GM19438 (cell line): ENCODE data around the gene SLC43A2.
"Not testable (repeated sequence)": the region's sequence is repeated elsewhere in the genome, so short reads cannot be mapped to it uniquely, and the experiment has no call there.

Experiments used
- ATAC-seq: cut with Tn5 transposase; IDR thresholded peaks from one replicate; pipeline ENCODE4 v1.9.1; 2021; ENCODE audit warnings: low read depth; ENCODE audit not compliant: unreplicated experiment

The SLC43A2 gene

GRCh38 chr17:1627982-1628855, at the start of gene SLC43A2:
Gene SLC43A2 (minus strand): TSS chr17:1628834. CDS start chr17:1627874, 960 bp downstream.
- ATAC-seq: peak; percentile 45

GRCh38 chr17:1676401-1676800, 47.8 kb upstream of the SLC43A2 start:
- no peak for ATAC-seq

DNA sequence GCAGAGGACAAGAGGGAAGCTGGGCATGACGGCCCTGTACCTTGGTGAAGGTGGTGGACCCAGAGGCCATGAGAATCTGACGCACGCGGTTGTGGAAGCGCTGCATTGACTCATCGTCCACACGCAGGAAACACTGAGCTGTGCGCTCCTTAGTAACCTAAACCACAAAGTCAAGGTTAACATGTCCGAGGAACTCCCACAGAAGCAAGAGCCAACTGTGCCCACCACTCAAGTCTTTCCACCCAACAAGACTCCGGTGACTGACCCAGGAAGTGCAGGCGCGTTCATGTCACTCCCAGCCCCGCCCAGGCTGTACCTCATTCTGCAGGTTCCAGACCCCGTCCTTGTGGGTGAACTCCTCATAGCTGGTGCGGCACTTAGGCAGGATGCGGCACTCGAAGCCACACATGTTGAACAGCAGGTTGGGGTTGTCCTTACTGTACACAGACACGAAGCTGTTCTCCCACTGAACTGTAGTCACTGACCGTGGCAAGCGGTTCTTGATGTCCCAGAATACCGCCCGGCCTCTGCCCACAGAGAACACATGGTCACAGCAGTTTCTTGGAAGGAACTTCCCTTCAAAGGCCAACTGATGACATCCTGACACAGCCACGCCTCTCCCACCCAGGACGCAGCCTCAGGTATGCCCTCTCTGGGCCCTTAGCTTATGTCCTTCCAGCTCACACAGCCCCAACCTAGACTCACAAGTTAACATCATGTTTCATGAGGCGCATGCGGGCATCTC, 44.6 kb upstream of the SLC43A2 start:
- no peak for ATAC-seq

DNA sequence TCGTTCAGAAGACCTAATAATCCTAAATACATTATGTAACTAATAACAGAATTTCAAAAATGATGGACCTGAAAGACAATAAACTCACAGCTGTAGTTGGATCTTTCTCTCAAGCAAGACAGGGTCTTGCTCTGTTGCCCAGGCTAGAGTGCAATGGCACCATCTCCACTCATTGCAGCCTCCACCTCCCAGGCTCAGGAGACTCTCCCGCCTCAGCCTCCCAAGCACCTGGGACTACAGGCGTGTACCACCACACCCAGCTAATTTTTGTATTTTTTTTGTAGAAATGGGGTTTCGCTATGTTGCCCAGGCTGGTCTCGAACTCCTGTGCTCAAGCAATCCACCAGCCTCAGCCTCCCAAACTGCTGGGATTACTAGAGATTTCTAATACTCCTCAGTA, 35.3 kb upstream of the SLC43A2 start:
- not testable (repeated sequence) for ATAC-seq

DNA sequence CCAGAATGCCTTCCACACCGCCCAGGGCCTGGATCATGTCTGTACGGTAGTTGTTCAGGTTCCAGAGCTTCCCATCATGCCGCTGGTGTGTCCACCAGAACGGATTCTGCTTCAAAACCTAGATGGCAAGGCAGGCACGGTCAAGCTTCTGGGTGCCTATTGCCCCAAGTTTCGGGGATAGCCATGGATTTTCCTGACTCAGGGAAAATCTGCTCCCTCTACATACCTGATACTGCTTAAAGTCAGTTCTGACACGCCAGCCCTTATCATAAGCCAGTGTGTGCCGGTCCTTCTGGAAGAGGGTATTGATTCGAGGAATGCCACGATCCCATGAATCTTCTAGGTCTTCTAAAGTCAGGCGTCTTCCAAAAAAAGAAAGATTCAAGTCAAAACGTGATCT, 32.4 kb upstream of the SLC43A2 start:
- no peak for ATAC-seq

GRCh38 chr17:1658100-1658499, 29.5 kb upstream of the SLC43A2 start:
- ATAC-seq: no peak

- no peak for ATAC-seq
These were observed 25.1 kb upstream of the SLC43A2 start for GRCh38 chr17:1653735-1654134.

GRCh38 chr17:1652794-1653193, 24.2 kb upstream of the SLC43A2 start:
- not testable (repeated sequence) for ATAC-seq

DNA sequence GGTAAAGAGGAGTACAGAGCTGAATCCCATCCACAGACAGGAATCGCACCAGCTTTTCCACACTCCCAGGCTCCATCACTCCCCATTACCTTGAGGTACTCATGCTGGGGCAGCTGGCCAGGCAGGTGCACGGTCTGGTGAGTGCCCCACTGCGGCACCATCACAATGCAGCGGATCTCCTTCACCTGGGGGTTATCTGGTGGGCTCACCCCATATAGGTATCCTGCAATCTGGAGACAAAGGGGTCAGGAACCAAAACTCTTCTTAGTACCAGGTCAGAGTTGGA, 22.9 kb upstream of the SLC43A2 start:
- no peak for ATAC-seq

DNA sequence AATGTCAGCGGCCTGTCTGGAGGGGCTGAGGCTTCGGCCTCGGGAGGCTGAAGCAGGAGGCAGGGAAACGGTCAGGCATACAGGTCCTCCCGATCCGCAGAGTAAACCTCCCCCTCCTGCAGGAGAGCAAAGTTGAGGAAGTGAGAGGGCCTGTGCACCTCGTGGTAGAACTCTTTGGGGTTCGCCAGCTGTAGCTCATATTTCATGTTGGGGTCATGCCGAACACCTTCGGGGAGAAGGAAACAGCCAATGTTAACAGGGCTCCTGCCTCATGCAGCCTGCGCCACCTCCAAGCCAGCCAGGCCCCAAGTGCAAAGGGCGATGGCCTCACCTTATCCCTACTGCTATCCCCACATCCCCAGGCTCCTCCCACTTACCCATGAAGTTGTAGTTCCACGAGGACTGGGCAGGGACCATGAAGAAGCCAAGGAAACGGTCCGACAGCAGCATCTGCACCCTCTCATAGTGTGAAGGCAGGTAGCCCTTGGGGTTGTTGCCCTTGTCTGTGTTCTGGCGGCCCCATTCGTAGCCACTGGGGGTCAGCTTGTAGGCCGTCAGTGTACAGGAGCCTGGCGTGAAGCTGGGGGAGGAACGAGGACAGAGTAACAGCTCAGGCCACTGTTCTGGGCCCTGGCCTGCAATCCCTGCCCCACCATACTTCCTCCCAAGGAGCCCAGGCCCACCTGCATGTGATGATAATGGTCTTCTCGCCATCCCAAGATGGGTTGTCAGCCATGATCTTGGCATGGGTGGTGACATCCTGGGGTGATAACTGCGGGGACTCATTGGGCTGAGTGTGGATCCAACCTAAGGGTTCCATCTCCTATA, 22.3 kb upstream of the SLC43A2 start:
- no peak for ATAC-seq

- peak; percentile 15 for ATAC-seq
These were observed 21.3 kb upstream of the SLC43A2 start, which contains the start of gene RILP for GRCh38 chr17:1649844-1650501. Gene RILP (minus strand): TSS chr17:1649866. CDS start chr17:1649804, 62 bp downstream.

- peak; percentile 48 for ATAC-seq
These were observed 20.6 kb upstream of the SLC43A2 start for GRCh38 chr17:1648963-1649843.

- peak; percentile 7 for ATAC-seq
These were observed 19.7 kb upstream of the SLC43A2 start for GRCh38 chr17:1648173-1648962.

- ATAC-seq: no peak
These were observed 19.2 kb upstream of the SLC43A2 start for GRCh38 chr17:1647802-1648171.

- ATAC-seq: no peak
These were observed 17.7 kb upstream of the SLC43A2 start for GRCh38 chr17:1646199-1646875.

- ATAC-seq: no peak
These were observed 16.9 kb upstream of the SLC43A2 start, which contains the start of gene SCARF1 for GRCh38 chr17:1645207-1646171. Gene SCARF1 (minus strand): TSS chr17:1645732. CDS start chr17:1645697, 35 bp downstream.
